GM15510 (cell line): ENCODE measurements around the gene RWDD2A.

Experiments used
- POLR2A ChIP-seq: IDR thresholded peaks from 3 replicates; pipeline ENCODE4 v1.6.1; 2011; ENCODE audit warnings: borderline replicate concordance; ENCODE audit not compliant: insufficient read length; ENCODE audit errors: extremely low read depth

The RWDD2A gene

DNA sequence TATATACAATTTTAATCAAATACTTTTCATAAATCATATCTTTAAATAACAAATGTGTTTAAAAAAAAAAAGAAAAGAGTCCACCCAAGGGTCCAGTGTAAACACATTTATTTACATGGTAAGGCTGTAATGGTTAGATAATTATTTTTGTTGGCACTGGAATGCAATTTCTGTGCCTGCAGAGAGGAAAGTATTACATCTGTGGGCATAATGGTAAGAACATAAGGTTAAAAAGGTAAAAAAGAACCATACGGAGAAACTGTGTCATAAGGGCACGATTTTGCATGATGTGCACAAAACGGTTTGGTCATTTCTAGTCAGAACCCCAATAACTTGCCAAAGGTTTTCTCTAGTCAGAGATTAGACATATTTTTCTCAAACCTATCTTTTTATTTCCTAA, 54.3 kb downstream of the RWDD2A start:
- no peak for TF ChIP-seq POLR2A
